A549 (cell line): ENCODE data around the gene ANKRD1. TPM values are rescaled to one million over a fixed set of nuclear protein-coding genes. Genes with fewer than 3 reads are reported as not detected.

ENCODE experiments used
- polyA plus RNA-seq, 4 experiments: library from polyadenylated mRNA; depleted of rRNA in 3 of 4; stranded (reverse); fragments of >200 nt; fragmentation: RNase III in 1 of 4; extraction: RNeasy Plus Mini Kit Qiagen cat#74134 plus additional on column Dnase treatment in 1 of 4; gene quantifications; 2 replicates in 3 of 4; 3 replicates in 1 of 4; pipeline ENCODE4 v1.2.3, GENCODE V29; 2011 to 2017
- small RNA-seq, 6 experiments: library from RNA; depleted of rRNA; stranded (forward); fragments of <200 nt; gene quantifications; one replicate each; pipeline ENCODE3, GENCODE V24; 2012

The ANKRD1 gene
- polyA plus RNA-seq, 2 of the 4 experiments (the other 2 are of a cell fraction): 10.7 to 17.1 TPM

Small RNA genes within 50 kb of the gene (small RNA-seq; reads per million reads assigned to genes)
- gene RF00019 (0 reads per million in 6 experiments), gene RNU6-740P (0 reads per million in 6 experiments)

Other genes starting within 250 kb of the ANKRD1 start
- 0.04 TPM in 2 replicates for gene HTR7, start 63.0 kb downstream of the ANKRD1 start, polyA plus RNA-seq (2011; rRNA removed)
- 0.05 to 0.11 TPM (median 0.05 TPM) in 3 replicates for gene HTR7, start 63.0 kb downstream of the ANKRD1 start, polyA plus RNA-seq (2017; fragmentation: RNase III; extraction: RNeasy Plus Mini Kit Qiagen cat#74134 plus additional on column Dnase treatment)
- gene RPP30, start 49.1 kb downstream of the ANKRD1 start, polyA plus RNA-seq (2011; rRNA removed): 61.4 and 70.9 TPM in 2 replicates
- 51.0 to 58.3 TPM (median 54.3 TPM) in 3 replicates for gene RPP30, start 49.1 kb downstream of the ANKRD1 start, polyA plus RNA-seq (2017; fragmentation: RNase III; extraction: RNeasy Plus Mini Kit Qiagen cat#74134 plus additional on column Dnase treatment)